Erythroblast (primary cell): ENCODE results near the gene MELTF.

Experiments used
- DNase-seq, 2 experiments: peaks; one replicate each; lab custom pipeline; 2025; lab: John Stamatoyannopoulos, UW
- GATA1 ChIP-seq: IDR thresholded peaks from 2 replicates; pipeline ENCODE4 v1.6.1; 2011; ENCODE audit warnings: low read depth, mild to moderate bottlenecking, control low read depth, low read length, moderate library complexity
- POLR2A ChIP-seq: IDR thresholded peaks from 2 replicates; pipeline ENCODE4 v1.6.1; 2011; ENCODE audit warnings: mild to moderate bottlenecking, low read length

The MELTF gene

DNA sequence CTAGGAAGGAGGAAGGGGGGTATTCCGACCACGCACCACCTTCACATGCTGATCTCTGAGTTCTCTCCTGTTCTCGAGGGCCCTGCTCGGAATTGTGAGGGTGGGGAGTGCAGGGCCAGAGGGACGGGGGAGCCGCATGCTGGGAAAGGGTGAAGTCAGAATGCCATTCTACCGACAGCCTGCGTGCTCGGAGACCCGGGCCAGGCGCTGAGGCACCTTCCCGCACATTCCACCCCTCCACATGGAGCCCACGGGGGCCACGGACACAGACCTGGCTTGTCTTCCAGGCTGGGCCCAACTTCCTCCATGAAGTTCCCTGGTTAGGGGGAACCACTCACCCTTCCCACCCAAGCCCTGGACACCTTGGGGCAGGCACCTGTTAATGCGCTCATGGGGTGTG lies 32.3 kb downstream of the MELTF start:
- TF ChIP-seq GATA1 (no peak), POLR2A (no peak)
- DNase-seq: no peak

DNA sequence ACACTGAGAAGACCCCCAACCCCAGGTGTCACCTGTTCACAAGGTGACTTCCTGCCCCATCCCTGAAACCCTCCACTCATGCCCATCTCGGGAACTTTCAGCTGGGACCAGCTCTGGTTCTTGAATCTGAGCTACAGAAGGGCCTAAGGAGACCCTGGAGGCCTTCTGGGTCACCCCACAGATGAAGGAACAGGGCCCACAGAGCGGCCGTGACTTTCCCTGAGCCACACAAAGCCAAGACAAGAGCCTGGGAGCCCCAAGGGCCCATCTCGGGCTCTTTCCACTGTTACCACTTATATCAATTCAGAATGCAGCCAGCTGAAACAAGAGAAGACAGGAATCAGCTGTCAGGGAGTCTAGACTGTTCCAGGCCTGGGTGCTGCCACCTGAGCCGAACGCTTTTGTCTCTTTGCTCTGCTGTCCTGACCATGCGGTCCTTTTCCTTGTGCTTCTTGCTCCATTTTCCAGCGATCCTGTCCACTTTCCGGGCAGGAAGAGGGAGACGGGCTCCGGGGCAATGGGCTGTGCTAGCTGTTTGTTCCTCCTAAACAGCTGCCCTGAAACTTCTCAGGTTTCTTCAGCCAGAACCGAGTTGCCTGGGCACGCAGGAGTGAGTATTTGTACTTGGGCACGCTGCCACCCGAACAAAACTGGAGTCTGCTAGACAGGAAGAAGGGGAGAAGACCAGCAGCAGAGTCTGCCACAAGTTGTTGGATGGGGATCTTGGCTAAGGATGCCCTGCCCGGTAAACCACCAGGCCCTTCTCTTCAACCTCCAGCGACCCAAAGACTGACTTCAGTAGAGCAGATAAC lies 33.0 kb downstream of the MELTF start:
- DNase-seq: no peak
- TF ChIP-seq POLR2A (no peak), GATA1 (no peak)

DNA sequence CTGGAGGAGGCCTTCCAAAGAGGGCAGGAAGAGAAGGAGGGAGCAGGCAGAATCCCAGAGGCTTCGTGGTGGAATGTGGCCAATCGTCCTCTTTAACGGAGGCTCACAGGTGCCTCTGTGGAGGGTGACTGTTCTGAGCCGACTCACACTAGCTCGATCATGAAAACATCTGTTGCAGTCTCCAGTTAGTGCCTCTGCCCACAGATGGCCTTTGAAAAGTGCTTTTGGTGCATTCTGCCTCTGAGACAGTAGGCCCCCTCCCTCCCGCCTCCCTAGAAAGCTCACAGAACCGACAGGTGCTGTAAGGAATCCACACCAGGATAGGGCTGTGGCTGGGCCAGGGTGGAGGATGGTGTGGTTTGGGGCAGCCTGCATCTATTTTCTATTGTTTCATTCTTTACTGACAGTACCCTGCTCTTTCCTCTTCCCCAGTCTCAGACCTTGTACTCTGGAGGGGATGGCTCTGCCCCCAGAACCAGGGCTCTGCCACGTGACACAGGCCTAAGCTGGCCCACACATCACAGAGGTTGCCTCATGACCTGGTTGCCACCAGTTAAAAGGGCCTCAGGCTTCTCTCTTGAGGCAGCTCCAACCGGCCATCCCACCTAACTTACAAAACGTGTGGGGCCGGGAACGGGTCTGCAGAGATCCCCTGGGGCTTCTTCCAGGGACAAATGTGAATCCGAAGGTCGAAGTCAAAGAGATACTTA lies 33.8 kb downstream of the MELTF start:
- TF ChIP-seq GATA1 (no peak), POLR2A (no peak)
- DNase-seq: no peak

DNA sequence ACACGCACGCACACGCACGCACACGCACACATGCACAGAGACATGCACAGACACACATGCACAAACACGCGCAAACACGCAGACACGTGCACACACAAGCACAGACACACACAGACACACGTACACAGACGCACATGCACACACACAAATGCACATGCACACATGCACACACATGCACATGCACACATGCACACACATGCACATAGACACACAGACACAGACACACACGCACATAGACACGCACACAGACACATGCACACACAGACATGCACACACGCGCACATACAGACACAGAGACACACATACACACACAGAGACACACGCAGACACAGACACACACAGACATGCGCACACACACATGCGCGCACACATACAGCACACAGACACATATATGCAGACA lies 34.6 kb downstream of the MELTF start:
- TF ChIP-seq POLR2A (no peak), GATA1 (no peak)
- DNase-seq: peak in 1 of 2 experiments; percentile 23

DNA sequence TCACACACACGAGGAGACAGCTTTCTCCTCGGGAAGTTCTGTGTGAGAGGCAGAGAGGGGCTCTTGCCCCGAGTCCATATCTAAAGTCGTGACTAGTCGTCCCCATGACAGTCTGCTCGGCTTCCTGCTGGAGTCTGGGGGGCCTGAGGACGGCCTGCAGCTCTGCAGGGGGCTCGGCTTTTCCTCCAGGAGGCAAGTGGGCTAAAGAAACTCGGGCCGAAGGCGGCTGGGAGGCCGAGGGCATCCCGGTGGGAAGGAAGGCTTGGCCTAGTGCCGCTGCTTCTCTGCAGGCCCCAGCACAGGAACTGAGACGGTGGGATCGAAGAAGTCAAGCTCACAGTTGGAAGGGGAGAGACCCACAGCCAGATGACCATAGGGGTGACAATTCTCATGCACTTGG lies 35.6 kb downstream of the MELTF start:
- no peak for TF ChIP-seq POLR2A
- no peak for TF ChIP-seq GATA1
- DNase-seq: no peak

DNA sequence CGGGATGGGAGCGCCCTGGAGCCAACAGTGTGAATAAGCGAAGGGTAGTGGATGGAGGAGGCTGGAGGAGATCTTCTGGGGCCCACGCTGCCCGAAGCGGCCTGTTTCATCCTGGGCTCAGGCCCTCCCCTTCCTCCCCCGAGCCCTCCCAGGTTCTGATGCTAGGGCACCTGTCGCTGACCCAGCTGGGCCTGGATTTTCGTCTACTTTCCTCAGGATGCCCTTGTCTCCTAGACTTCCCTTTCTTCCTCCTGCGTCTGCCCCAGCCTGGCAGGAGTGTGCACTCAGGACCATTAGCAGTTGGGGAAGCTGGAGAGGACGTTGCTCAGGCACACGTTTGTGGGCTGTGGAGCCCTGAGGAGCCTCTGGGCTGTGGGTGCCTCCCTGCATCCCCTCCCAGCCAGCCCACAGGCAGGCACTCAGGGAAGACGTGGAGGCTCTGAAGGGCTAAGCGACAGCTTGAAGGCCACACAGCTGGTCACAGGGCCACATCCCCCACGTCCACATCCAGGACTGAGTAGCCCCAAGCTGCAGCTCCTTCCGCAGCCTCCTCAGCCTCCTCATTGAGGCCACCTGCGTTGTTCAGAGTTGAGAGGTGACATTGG lies 37.1 kb downstream of the MELTF start:
- no peak for TF ChIP-seq POLR2A
- no peak for TF ChIP-seq GATA1
- no peak for DNase-seq

DNA sequence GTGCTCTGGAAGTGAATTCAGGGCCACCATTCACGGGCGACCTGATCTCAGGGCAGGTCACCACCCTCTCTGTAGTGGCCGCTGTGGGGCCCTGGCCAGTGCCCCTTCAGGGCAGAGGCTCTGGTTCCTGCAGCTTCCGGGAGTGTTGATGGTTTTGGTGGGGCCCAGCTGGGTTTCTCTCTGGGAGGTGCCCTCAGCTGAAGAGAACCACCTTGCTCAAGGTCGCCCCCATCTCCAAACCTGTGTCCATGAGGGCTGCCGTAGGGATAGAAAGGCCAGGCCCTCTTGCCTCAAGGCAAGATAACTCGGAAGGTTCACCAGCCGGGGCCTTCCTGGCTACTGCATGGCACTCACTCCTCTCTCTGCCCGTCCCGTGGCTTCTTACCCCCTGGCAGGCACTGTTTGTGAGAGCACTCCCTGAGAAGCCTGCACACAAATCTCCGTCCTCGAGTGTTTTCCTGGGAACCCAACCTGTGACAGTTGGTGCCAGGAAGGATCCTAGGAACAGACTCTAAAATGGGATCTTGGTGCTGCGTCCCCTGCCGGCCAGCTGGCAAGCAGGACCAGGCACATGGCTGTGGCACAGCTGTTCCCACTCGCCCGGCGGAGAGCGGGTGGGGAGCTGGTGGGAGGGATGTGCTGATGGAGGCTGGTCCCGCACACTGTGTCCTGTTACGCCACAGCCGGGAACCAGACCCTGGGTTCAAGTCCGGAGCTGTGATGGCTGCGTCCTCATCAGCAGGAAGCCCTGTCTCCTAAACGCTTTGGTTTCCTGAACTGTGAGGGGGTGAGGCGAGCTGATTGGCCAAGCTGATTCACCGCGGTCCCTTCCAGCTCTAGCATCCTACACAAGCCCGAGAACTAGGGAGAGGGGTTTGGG lies 37.8 kb downstream of the MELTF start:
- TF ChIP-seq GATA1 (no peak), POLR2A (no peak)
- DNase-seq: no peak

DNA sequence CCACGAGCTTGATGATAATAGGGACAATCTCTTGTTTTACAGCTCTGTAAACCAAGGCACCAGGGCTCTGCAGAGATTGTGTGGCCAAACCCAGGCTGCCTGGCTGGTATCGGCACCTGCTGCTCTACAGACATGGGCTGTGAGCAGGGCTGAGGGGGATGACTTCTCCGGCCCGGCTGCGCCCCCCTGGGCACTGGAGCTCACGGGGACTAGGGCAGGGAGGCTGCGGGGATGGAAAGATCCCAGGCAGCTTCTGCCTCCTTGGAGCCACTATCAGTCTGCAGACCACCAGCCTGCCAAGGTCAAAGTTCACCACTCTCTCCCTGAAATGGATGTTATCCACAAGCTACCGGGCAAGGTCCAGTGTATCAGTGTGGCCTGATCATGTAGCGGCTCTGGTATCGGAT lies 39.0 kb downstream of the MELTF start:
- TF ChIP-seq GATA1 (no peak), POLR2A (no peak)
- no peak for DNase-seq

DNA sequence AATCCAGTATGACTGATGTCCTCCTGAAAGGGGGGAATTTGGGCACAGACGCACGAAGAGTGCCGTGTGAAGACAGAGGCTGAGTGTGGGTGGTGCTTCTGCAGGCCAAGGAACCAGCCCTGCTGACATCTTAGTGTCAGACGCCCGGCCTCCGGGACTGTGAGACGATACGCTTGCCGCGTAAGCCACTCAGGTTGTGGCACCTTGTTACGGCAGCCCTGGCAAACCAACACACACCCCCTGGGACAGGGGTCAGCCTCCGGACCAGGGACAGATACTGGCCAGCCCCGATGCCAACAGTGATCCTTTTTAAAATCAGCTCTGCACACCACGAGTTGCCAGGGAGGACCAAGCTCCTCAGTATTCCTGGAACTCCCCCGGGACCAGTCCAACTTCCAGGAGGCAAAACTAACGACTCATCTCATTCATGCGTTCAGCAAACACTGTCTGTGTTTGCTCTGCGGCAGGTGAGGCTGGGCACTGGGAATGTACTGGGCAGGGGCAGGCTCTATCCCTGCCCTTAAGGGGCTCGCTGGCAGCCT lies 39.8 kb downstream of the MELTF start:
- TF ChIP-seq GATA1 (no peak), POLR2A (no peak)
- DNase-seq: no peak

DNA sequence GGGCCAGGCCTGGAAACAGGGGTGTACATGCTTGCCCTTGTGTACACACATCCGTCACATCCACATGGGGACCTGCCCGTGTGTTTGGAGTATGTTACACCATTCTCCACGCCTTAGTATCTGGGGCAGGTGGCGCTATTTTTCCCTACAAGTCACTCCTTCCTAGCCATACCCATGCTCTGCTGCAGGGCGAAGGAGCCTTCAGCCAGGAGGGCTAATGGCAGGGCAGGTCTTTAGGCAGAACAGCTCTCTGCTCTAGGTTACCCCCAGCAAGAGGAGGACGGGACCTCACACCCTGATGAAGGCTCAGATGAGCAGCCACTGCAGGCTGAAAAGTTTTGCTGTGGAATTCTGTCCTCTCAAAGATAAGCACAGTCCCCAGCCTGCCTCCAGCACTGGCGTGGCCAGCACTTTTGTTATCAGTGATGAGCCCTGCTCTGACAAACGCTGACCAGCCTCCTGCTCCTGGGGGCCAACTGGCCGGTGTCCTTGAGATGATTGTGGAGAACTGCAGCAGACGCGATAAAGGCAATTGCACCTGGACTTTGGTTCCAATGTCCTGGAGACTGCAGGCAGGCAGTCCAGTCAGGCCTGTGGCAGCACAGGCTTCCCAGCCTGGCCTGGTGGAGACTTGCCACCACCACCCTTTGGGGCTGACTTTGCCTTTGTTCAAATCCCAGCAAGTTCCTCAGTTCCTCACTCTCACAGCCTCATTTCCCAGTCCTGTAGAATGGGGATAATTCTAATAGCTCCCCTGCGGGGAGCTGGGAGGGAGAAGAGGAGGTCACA lies 41.2 kb downstream of the MELTF start:
- no peak for TF ChIP-seq POLR2A
- DNase-seq: peak; percentile 79 to 93

DNA sequence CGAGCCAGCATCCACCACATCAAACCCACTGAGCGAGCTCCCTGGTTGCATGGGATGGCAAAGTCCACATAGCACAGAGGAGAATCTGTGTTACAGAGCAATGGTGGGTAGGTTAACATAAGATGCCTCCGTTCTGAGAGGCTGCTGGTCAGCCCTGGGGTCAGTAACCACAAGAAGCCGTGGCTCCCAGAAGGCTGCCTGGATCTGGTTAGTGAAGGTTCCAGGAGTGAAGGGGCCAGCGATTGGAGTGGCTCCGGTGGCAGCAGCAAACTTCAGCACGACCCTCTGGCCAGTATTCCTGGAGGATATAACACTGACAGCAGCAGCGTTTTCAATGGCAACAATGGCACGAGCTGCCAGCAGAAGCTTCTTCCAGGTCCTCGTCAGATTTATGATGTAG lies 42.6 kb downstream of the MELTF start:
- TF ChIP-seq GATA1 (no peak), POLR2A (no peak)
- DNase-seq: no peak
